Tibial nerve (tissue), 3 donors: Measurements from ENCODE around the gene KSR2.

Experiments used
- POLR2A ChIP-seq, 2 donors: fragments of 450-650 bp; IDR thresholded peaks; one replicate each; pipeline ENCODE4 v1.6.1; 2017; ENCODE audit warnings: antibody characterized with exemption in 2 of 2, mild to moderate bottlenecking in 2 of 2, moderate library complexity in 2 of 2
- TF ChIP-seq, protein P1 (sequence below), 5 experiments: fragments of 200-600 bp in 3 of 5; fragments of 450-650 bp in 2 of 5; sonication (generic) in 3 of 5; IDR thresholded peaks; one replicate each; pipeline ENCODE4 v1.5.1; 2016 to 2019; ENCODE audit warnings: antibody characterized with exemption in 5 of 5, mild to moderate bottlenecking in 3 of 5, moderate library complexity in 2 of 5

DNA sequence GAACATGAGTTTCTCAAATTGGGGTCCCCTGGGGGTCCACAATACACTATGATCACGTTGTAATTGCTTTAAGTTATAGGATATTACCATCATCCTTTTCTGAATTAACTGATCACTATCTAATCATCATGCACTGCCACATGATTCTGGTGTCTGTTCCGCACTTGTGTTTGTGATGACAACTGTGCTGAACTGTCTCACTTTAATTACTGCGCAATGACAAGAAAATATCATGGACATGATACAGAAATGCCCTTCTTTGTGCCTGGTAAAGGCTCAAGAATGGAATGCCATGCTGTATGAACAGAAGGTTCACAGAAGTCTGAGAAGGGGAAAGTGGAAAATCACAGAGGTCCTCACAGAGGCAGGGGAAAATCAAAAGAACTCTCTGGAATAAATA, 541.6 kb downstream of the KSR2 start:
- TF ChIP-seq POLR2A (IDR thresholded peaks at IDR 0.05), result no peak
- TF ChIP-seq, protein P1, sequence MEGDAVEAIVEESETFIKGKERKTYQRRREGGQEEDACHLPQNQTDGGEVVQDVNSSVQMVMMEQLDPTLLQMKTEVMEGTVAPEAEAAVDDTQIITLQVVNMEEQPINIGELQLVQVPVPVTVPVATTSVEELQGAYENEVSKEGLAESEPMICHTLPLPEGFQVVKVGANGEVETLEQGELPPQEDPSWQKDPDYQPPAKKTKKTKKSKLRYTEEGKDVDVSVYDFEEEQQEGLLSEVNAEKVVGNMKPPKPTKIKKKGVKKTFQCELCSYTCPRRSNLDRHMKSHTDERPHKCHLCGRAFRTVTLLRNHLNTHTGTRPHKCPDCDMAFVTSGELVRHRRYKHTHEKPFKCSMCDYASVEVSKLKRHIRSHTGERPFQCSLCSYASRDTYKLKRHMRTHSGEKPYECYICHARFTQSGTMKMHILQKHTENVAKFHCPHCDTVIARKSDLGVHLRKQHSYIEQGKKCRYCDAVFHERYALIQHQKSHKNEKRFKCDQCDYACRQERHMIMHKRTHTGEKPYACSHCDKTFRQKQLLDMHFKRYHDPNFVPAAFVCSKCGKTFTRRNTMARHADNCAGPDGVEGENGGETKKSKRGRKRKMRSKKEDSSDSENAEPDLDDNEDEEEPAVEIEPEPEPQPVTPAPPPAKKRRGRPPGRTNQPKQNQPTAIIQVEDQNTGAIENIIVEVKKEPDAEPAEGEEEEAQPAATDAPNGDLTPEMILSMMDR (IDR thresholded peaks at IDR 0.05), result no peak
